HepG2 (cell line): Measurements from ENCODE around the gene H6PD.

Experiments used
- CEBPB ChIP-seq: IDR thresholded peaks from 2 replicates; pipeline ENCODE4 v1.6.1; 2011; ENCODE audit warnings: low read depth, low read length, improper control_type of control experiment, borderline replicate concordance
- EHMT2 ChIP-seq: fragments of 200-600 bp; sonication (generic); IDR thresholded peaks from 2 replicates; pipeline ENCODE4 v1.7.0; 2017; ENCODE audit warnings: antibody characterized with exemption, low read depth, low read length, borderline replicate concordance
- EP300 ChIP-seq, 3 experiments: sonication (generic) in 1 of 3; formaldehyde crosslinking in 1 of 3; IDR thresholded peaks; 2 replicates each; pipeline versions ENCODE4 v1.5.1 to v1.6.1; 2011 to 2020; ENCODE audit warnings: low read depth in 2 of 3, low read length in 2 of 3, borderline replicate concordance in 1 of 3, improper control_type of control experiment in 1 of 3, mild to moderate bottlenecking in 1 of 3, missing genetic modification reagents in 1 of 3, moderate library complexity in 1 of 3
- HDAC6 ChIP-seq: fragments of 200-600 bp; sonication (generic); IDR thresholded peaks from 2 replicates; pipeline ENCODE4 v1.7.0; 2017; ENCODE audit warnings: mild to moderate bottlenecking, antibody characterized with exemption, low read length, low read depth
- NFATC3 ChIP-seq: sonication (generic); formaldehyde crosslinking; IDR thresholded peaks from 2 replicates; pipeline ENCODE4 v1.5.1; 2020; ENCODE audit warnings: mild to moderate bottlenecking, missing genetic modification reagents
- SIN3B ChIP-seq: fragments of 150-350 bp; IDR thresholded peaks from 2 replicates; pipeline ENCODE4 v1.6.1; 2014; ENCODE audit warnings: low read length
- ZNF775 ChIP-seq: sonication (generic); formaldehyde crosslinking; IDR thresholded peaks from 2 replicates; pipeline ENCODE4 v1.4.0; 2020; ENCODE audit warnings: missing genetic modification reagents, mild to moderate bottlenecking, moderate library complexity, borderline replicate concordance
- TF ChIP-seq, protein P1 (sequence below): fragments of 450-650 bp; IDR thresholded peaks from 2 replicates; pipeline ENCODE4 v1.6.1; 2016

DNA sequence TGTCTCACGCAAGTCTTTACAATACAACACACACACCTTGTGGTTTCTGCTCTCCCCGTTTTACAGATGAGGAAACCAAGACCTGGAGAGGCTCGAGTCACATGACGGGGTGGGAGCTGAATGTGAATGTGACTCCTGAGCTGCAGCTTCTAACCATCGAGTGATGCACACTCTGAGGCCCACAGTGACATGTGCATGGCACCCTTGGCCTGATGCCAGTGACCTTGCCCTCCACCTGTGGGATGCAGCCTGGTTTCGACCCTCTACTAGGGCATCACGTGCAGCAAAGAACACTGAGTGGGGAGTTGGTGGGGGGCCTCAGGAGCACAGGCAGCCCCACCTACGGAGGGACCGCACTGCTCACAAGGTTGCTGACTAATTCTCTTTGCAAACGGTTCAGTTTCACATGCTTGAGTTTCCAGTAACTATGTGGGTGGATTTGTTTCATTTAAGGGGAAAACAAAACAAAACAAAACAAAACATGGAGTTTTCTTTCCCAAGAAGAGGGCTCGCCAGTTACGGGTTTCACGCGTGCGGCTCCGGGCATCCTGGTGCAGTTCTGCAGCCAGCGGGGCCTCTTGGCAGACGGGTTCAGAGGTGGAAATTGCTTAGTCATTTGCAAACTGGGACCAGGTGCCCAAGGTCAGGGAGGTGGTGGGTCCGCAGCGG, 81.0 kb downstream of the H6PD start:
- TF ChIP-seq ZNF775 (CRISPR knock-in tag) (no peak), NFATC3 (no peak), EHMT2 (no peak), CEBPB (no peak), EP300 (IDR thresholded peaks at IDR 0.05; ENCODE audit: low read depth in 2 of 2, low read length in 2 of 2) (no peak), EP300 (CRISPR knock-in tag; IDR thresholded peaks at IDR 0.05; ENCODE audit: borderline replicate concordance) (no peak), HDAC6 (no peak), SIN3B (no peak)
- TF ChIP-seq, protein P1, sequence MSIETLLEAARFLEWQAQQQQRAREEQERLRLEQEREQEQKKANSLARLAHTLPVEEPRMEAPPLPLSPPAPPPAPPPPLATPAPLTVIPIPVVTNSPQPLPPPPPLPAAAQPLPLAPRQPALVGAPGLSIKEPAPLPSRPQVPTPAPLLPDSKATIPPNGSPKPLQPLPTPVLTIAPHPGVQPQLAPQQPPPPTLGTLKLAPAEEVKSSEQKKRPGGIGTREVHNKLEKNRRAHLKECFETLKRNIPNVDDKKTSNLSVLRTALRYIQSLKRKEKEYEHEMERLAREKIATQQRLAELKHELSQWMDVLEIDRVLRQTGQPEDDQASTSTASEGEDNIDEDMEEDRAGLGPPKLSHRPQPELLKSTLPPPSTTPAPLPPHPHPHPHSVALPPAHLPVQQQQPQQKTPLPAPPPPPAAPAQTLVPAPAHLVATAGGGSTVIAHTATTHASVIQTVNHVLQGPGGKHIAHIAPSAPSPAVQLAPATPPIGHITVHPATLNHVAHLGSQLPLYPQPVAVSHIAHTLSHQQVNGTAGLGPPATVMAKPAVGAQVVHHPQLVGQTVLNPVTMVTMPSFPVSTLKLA, result no peak
